Measurements from ENCODE around the gene EID3.

EID3 gene

GRCh38 chr12:104340177-104340576, 36.6 kb downstream of the EID3 start:
- no peak for DNase-seq

- no peak for DNase-seq
Observed at GRCh38 chr12:104340925-104341611, 37.5 kb downstream of the EID3 start.

GRCh38 chr12:104342147-104342546, 38.6 kb downstream of the EID3 start:
- no peak for DNase-seq

DNA sequence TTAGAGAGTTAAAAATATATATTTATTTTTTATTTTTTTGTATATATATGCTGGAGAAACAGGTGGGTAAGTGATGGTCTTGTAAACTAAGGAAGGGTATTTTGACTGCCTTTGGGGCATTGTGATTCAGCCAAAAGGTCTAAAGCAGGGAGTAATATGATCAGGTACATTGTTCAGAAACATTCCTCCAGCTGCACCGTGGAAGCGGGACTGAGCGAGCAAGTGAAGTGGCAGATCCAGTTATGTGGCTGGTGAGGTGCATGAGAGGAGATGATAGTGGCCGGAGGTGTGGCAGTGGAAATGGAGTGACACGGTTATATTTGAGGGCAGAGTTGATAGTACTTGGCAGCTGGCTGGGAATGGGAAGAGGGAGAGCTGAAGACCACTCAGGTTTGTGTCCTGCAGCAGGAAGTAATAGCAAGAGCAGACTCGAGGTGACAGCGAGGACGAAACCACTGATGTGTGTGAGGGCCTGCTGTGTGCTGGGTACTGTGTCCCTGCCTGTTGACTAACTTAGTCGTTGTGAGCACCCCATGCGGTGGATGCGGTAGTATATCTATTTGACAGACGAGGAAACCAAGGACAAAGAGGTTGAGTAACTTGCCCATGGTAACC, 39.2 kb downstream of the EID3 start:
- no peak for DNase-seq

GRCh38 chr12:104344682-104345081, 41.1 kb downstream of the EID3 start:
- no peak for DNase-seq

- DNase-seq: no peak
Observed at GRCh38 chr12:104345234-104346066, 41.9 kb downstream of the EID3 start.

- DNase-seq: no peak
Observed at GRCh38 chr12:104347374-104348075, 44.0 kb downstream of the EID3 start.

- no peak for DNase-seq
Observed at GRCh38 chr12:104348283-104348993, 44.9 kb downstream of the EID3 start.

- no peak for DNase-seq
Observed at GRCh38 chr12:104348994-104349494, 45.5 kb downstream of the EID3 start.

GRCh38 chr12:104350211-104351056, 46.9 kb downstream of the EID3 start:
- no peak for DNase-seq

- no peak for DNase-seq
Observed at GRCh38 chr12:104351057-104351983, 47.8 kb downstream of the EID3 start.

DNA sequence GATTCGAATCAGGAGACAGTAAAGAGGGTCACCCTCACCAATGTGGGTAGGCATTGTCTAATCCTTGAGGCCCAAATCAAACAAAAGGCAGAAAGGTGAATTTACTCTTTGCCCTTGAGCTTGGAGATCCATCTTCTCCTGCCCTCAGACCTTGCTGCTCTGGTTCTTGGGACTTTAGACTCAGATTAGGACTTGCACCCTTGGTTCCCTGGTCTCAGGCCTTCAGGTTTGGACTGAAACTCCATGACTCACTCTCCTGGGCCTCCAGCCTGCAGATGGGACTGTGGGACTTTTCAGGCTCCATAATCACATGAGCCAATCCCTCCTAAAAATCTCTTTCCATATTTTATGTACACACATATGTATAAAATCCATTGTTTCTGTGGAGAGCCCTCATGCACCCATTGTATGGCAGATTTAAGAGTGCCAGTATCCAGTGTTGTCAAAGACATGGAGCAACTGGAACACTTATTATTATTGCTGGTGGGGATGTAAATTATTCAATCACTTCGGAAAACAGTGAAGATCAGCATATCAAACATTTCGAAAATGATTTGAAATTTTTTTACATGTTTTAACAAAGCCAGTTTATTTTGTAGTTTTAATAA, 48.7 kb downstream of the EID3 start:
- DNase-seq: no peak

GRCh38 chr12:104353012-104353981, 49.8 kb downstream of the EID3 start:
- DNase-seq: no peak

- DNase-seq: no peak
Observed at GRCh38 chr12:104354167-104354867, 50.8 kb downstream of the EID3 start.

All from NCI-H1417 (cell line).